Stimulated activated CD4-positive, alpha-beta T cell treated with anti-CD3 and anti-CD28 coated beads, Interleukin-4, amount 100 ng/mL, for 1 hour (primary cell): ENCODE measurements around the gene CXCR3.
A peak's percentile ranks its signal among the peaks of the same experiment; 100 is the strongest.
"Not testable (repeated sequence)": the region's sequence is repeated elsewhere in the genome, so short reads cannot be mapped to it uniquely, and the experiment has no call there.

Experiments used
- DNase-seq: peaks from one replicate; pipeline ENCODE4 v3.0.0-alpha.2; 2020

CXCR3 gene

GRCh38 chrX:71618303-71618721 is at the start of gene CXCR3:
CXCR3 (minus strand) TSS chrX:71618511; CDS start chrX:71618449, 62 bp downstream.
- peak; percentile 49 for DNase-seq

GRCh38 chrX:71667328-71668247 is 49.3 kb upstream of the CXCR3 start, which contains the start of gene LOC101059915:
LOC101059915 (plus strand) TSS chrX:71667546.
- DNase-seq = no peak

- no peak for DNase-seq
Measured at GRCh38 chrX:71666240-71667223, 48.2 kb upstream of the CXCR3 start.

- no peak for DNase-seq
Measured at GRCh38 chrX:71665747-71666146, 47.4 kb upstream of the CXCR3 start.

GRCh38 chrX:71664889-71665491 is 46.7 kb upstream of the CXCR3 start:
- no peak for DNase-seq

- DNase-seq = not testable (repeated sequence)
Measured at GRCh38 chrX:71664202-71664601, 45.9 kb upstream of the CXCR3 start.

- DNase-seq = peak; percentile 60
Measured at GRCh38 chrX:71663238-71663637, 44.9 kb upstream of the CXCR3 start.

GRCh38 chrX:71662654-71663053 is 44.3 kb upstream of the CXCR3 start:
- DNase-seq = not testable (repeated sequence)

GRCh38 chrX:71661919-71662318 is 43.6 kb upstream of the CXCR3 start:
- no peak for DNase-seq

- DNase-seq = no peak
Measured at GRCh38 chrX:71660562-71661416, 42.5 kb upstream of the CXCR3 start.

GRCh38 chrX:71659959-71660358 is 41.6 kb upstream of the CXCR3 start:
- no peak for DNase-seq

GRCh38 chrX:71659342-71659741 is 41.0 kb upstream of the CXCR3 start:
- DNase-seq = no peak

- DNase-seq = no peak
Measured at GRCh38 chrX:71657267-71657666, 39.0 kb upstream of the CXCR3 start.

GRCh38 chrX:71653344-71653743 is 35.0 kb upstream of the CXCR3 start:
- no peak for DNase-seq

GRCh38 chrX:71652405-71652804 is 34.1 kb upstream of the CXCR3 start:
- DNase-seq = peak; percentile 29

GRCh38 chrX:71650333-71650969 is 32.1 kb upstream of the CXCR3 start:
- no peak for DNase-seq

GRCh38 chrX:71644406-71644805 is 26.1 kb upstream of the CXCR3 start:
- not testable (repeated sequence) for DNase-seq

- DNase-seq = no peak
Measured at GRCh38 chrX:71640002-71640401, 21.7 kb upstream of the CXCR3 start.

- no peak for DNase-seq
Measured at GRCh38 chrX:71638409-71638808, 20.1 kb upstream of the CXCR3 start.

- no peak for DNase-seq
Measured at GRCh38 chrX:71637848-71638247, 19.5 kb upstream of the CXCR3 start.

GRCh38 chrX:71637253-71637618 is 18.9 kb upstream of the CXCR3 start:
- no peak for DNase-seq
